Fibroblast of the aortic adventitia (primary cell): ENCODE measurements around the gene DACT1. TPM values are rescaled to one million over a fixed set of nuclear protein-coding genes. Genes with fewer than 3 reads are reported as not detected.
A peak's percentile ranks its signal among the peaks of the same experiment; 100 is the strongest.

Experiments
- DNase-seq: peaks from one replicate; pipeline ENCODE4 v3.0.0-alpha.2; 2010; ENCODE audit warnings: low read depth
- H3K4me3 ChIP-seq: 2 replicates; pipeline ENCODE4 v1.5.1; 2011; ENCODE audit warnings: low read depth, mild to moderate bottlenecking, control low read depth, low read length, moderate library complexity
- CTCF ChIP-seq: IDR thresholded peaks from 2 replicates; pipeline ENCODE4 v1.5.1; 2011; ENCODE audit warnings: mild to moderate bottlenecking, low read length, control low read depth, inconsistent platforms; ENCODE audit not compliant: insufficient read depth
- total RNA-seq: library from RNA; depleted of rRNA; stranded (reverse); fragments of >200 nt; gene quantifications from 2 replicates; pipeline ENCODE4 v1.2.3, GENCODE V29; 2012; ENCODE audit warnings: low replicate concordance

DACT1 gene
- total RNA-seq, 1 donor: 13.6 TPM

GRCh38 chr14:58599707-58600106 is 38.1 kb upstream of the DACT1 start:
- no peak for DNase-seq
- H3K4me3 ChIP-seq: no peak overlapping the region
- no peak for TF ChIP-seq CTCF

GRCh38 chr14:58605465-58605864 is 32.3 kb upstream of the DACT1 start:
- H3K4me3 ChIP-seq: no peak overlapping the region
- TF ChIP-seq CTCF: no peak
- no peak for DNase-seq

GRCh38 chr14:58607131-58607951 is 30.4 kb upstream of the DACT1 start:
- DNase-seq: peak; percentile 34
- no peak overlapping the region for H3K4me3 ChIP-seq
- no peak for TF ChIP-seq CTCF

GRCh38 chr14:58607952-58608317 is 29.8 kb upstream of the DACT1 start:
- DNase-seq: peak; percentile 73
- H3K4me3 ChIP-seq: no peak overlapping the region
- no peak for TF ChIP-seq CTCF

GRCh38 chr14:58617619-58618018 is 20.1 kb upstream of the DACT1 start:
- no peak for TF ChIP-seq CTCF
- no peak overlapping the region for H3K4me3 ChIP-seq
- DNase-seq: no peak

GRCh38 chr14:58620011-58620410 is 17.8 kb upstream of the DACT1 start:
- DNase-seq: no peak
- no peak overlapping the region for H3K4me3 ChIP-seq
- no peak for TF ChIP-seq CTCF

- no peak for DNase-seq
- no peak for TF ChIP-seq CTCF
- H3K4me3 ChIP-seq: no peak overlapping the region
These were observed 12.3 kb upstream of the DACT1 start for GRCh38 chr14:58625438-58625837.
